IMR-90 (cell line): ENCODE measurements around the gene COL13A1. TPM values are rescaled to one million over a fixed set of nuclear protein-coding genes. Genes with fewer than 3 reads are reported as not detected.

Experiments
- ATAC-seq: fragments of 200-7000 bp; cut with Tn5 transposase; 2 replicates; pipeline ENCODE4 v1.9.1; 2020; ENCODE audit warnings: low read depth, mild to moderate bottlenecking, moderate library complexity
- BruUV-seq: library from RNA; stranded (reverse); fragments of 400-500 nt; replicated peaks from 2 replicates; lab custom pipeline; 2021; lab: Mats Ljungman, UMichigan
- CTCF ChIA-PET: fragments of 300-600 bp; formaldehyde crosslinking; extraction: SDS; loops from one replicate; lab custom pipeline; 2021; ENCODE audit warnings: antibody characterized with exemption; lab: Yijun Ruan, JAX
- POLR2A ChIA-PET: fragments of 300-600 bp; sonication (Branson Sonifier 250); formaldehyde crosslinking; loops from one replicate; lab custom pipeline; 2022; ENCODE audit warnings: antibody characterized with exemption; ENCODE audit not compliant: unreplicated experiment; lab: Charles Lee
- DNase-seq: peaks from one replicate; pipeline ENCODE4 v3.0.0; 2013
- H2AFZ ChIP-seq: replicated peaks from 2 replicates; pipeline ENCODE3; 2013; ENCODE audit warnings: low read length, mild to moderate bottlenecking; ENCODE audit not compliant: poor library complexity
- H2AK5ac ChIP-seq: 2 replicates; pipeline ENCODE4 v1.6.1; 2013; ENCODE audit warnings: low read depth, low read length, inconsistent platforms
- H2AK9ac ChIP-seq: replicated peaks from 2 replicates; pipeline ENCODE3; 2013; ENCODE audit warnings: mild to moderate bottlenecking, low read depth, low read length, moderate library complexity; ENCODE audit not compliant: poor library complexity
- H2BK120ac ChIP-seq: 2 replicates; pipeline ENCODE4 v1.6.1; 2013; ENCODE audit warnings: low read depth, low read length, inconsistent platforms
- H2BK15ac ChIP-seq: 3 replicates; pipeline ENCODE4 v1.6.1; 2013; ENCODE audit warnings: low read depth, low read length, inconsistent platforms
- H2BK20ac ChIP-seq: 2 replicates; pipeline ENCODE4 v1.6.1; 2013; ENCODE audit warnings: low read depth, mild to moderate bottlenecking, inconsistent platforms, low read length, moderate library complexity
- H2BK5ac ChIP-seq: 2 replicates; pipeline ENCODE4 v1.6.1; 2013; ENCODE audit warnings: mild to moderate bottlenecking, low read depth, low read length, inconsistent platforms; ENCODE audit not compliant: poor library complexity, severe bottlenecking
- H3K14ac ChIP-seq: replicated peaks from 2 replicates; pipeline ENCODE4 v1.6.1; 2013; ENCODE audit warnings: low read depth, low read length, inconsistent platforms
- H3K18ac ChIP-seq: 2 replicates; pipeline ENCODE4 v1.6.1; 2013; ENCODE audit warnings: low read depth, low read length, control low read depth
- H3K23ac ChIP-seq: 2 replicates; pipeline ENCODE4 v1.6.1; 2013; ENCODE audit warnings: low read depth, low read length, inconsistent platforms
- H3K27ac ChIP-seq: 2 replicates; pipeline ENCODE4 v1.5.1; 2013; ENCODE audit warnings: mild to moderate bottlenecking, control low read depth, low read length; ENCODE audit not compliant: insufficient read depth
- H3K27me3 ChIP-seq: 2 replicates; pipeline ENCODE4 v1.6.1; 2013; ENCODE audit warnings: low read length; ENCODE audit not compliant: control insufficient read depth, insufficient read depth
- H3K36me3 ChIP-seq: 2 replicates; pipeline ENCODE4 v1.6.1; 2013; ENCODE audit warnings: low read length, mixed read lengths; ENCODE audit not compliant: control insufficient read depth, insufficient read depth
- H3K4ac ChIP-seq: 2 replicates; pipeline ENCODE4 v1.6.1; 2013; ENCODE audit warnings: low read depth, low read length, inconsistent platforms
- H3K4me1 ChIP-seq: 2 replicates; pipeline ENCODE4 v1.6.1; 2013; ENCODE audit warnings: low read length, mixed read lengths; ENCODE audit not compliant: control insufficient read depth, insufficient read depth
- H3K4me2 ChIP-seq: 2 replicates; pipeline ENCODE4 v1.6.1; 2013; ENCODE audit warnings: low read depth, mild to moderate bottlenecking, control low read depth, low read length, moderate library complexity
- H3K4me3 ChIP-seq: 2 replicates; pipeline ENCODE4 v1.5.1; 2013; ENCODE audit warnings: low read depth, mild to moderate bottlenecking, control low read depth, low read length, moderate library complexity; ENCODE audit not compliant: insufficient read depth
- H3K56ac ChIP-seq: 2 replicates; pipeline ENCODE4 v1.6.1; 2013; ENCODE audit warnings: low read length, inconsistent platforms; ENCODE audit not compliant: insufficient read depth; ENCODE audit errors: extremely low read depth
- H3K79me1 ChIP-seq, 2 experiments: 2 replicates each; pipeline ENCODE4 v1.6.1; 2013; ENCODE audit warnings: low read length in 2 of 2, inconsistent platforms in 1 of 2, low read depth in 1 of 2
- H3K9ac ChIP-seq: 2 replicates; pipeline ENCODE4 v1.6.1; 2013; ENCODE audit warnings: low read depth, low read length, control low read depth
- H3K9me1 ChIP-seq: 2 replicates; pipeline ENCODE4 v1.6.1; 2013; ENCODE audit warnings: low read length, inconsistent platforms; ENCODE audit not compliant: insufficient read depth
- H3K9me3 ChIP-seq: 2 replicates; pipeline ENCODE4 v1.6.1; 2013; ENCODE audit warnings: low read length; ENCODE audit not compliant: control insufficient read depth, insufficient read depth
- H4K20me1 ChIP-seq: 2 replicates; pipeline ENCODE4 v1.6.1; 2013; ENCODE audit warnings: low read length, inconsistent platforms; ENCODE audit not compliant: insufficient read depth
- H4K5ac ChIP-seq: 2 replicates; pipeline ENCODE4 v1.6.1; 2013; ENCODE audit warnings: mild to moderate bottlenecking, low read depth, low read length, control low read depth
- H4K8ac ChIP-seq, 2 experiments: 2 replicates each; pipeline ENCODE4 v1.6.1; 2013; ENCODE audit warnings: low read depth in 2 of 2, low read length in 2 of 2, control low read depth in 1 of 2, inconsistent platforms in 1 of 2
- H4K91ac ChIP-seq: 2 replicates; pipeline ENCODE4 v1.6.1; 2013; ENCODE audit warnings: low read depth, low read length, inconsistent platforms; ENCODE audit not compliant: insufficient read depth
- BHLHE40 ChIP-seq: fragments of 150-350 bp; IDR thresholded peaks from 2 replicates; pipeline ENCODE4 v1.6.1; 2016; ENCODE audit warnings: mild to moderate bottlenecking, low read depth, low read length
- CEBPB ChIP-seq: IDR thresholded peaks from 2 replicates; pipeline ENCODE4 v1.6.1; 2012; ENCODE audit warnings: low read depth, low read length, improper control_type of control experiment
- CHD1 ChIP-seq: IDR thresholded peaks from 2 replicates; pipeline ENCODE4 v1.6.1; 2012; ENCODE audit warnings: low read depth, low read length, improper control_type of control experiment
- FOS ChIP-seq: fragments of 150-350 bp; IDR thresholded peaks from 2 replicates; pipeline ENCODE4 v1.6.1; 2016; ENCODE audit warnings: low read depth, low read length
- MAFK ChIP-seq: IDR thresholded peaks from 2 replicates; pipeline ENCODE4 v1.6.1; 2012; ENCODE audit warnings: low read depth, low read length, improper control_type of control experiment
- MAZ ChIP-seq: IDR thresholded peaks from 2 replicates; pipeline ENCODE4 v1.6.1; 2012; ENCODE audit warnings: low read depth, mild to moderate bottlenecking, low read length, improper control_type of control experiment, moderate library complexity, borderline replicate concordance
- RAD21 ChIP-seq: IDR thresholded peaks from 2 replicates; pipeline ENCODE4 v1.6.1; 2012; ENCODE audit warnings: low read length, improper control_type of control experiment
- RFX5 ChIP-seq: IDR thresholded peaks from 2 replicates; pipeline ENCODE4 v1.8.0; 2012; ENCODE audit warnings: low read depth, mild to moderate bottlenecking, low read length, moderate library complexity
- SMC3 ChIP-seq: fragments of 150-350 bp; IDR thresholded peaks from 2 replicates; pipeline ENCODE4 v1.6.1; 2016; ENCODE audit warnings: low read depth, mild to moderate bottlenecking, antibody characterized with exemption, low read length, moderate library complexity
- USF2 ChIP-seq: fragments of 150-350 bp; IDR thresholded peaks from 2 replicates; pipeline ENCODE4 v1.6.1; 2017; ENCODE audit warnings: mild to moderate bottlenecking, antibody characterized with exemption, low read length, low read depth
- WGBS, 2 experiments: methylation state at CpG; one replicate each; pipeline versions ENCODE4 v1.1.5 to v1.1.7; 2013; ENCODE audit warnings: missing lambda C conversion rate in 2 of 2; ENCODE audit not compliant: insufficient read length in 1 of 2; ENCODE audit errors: extremely low coverage in 2 of 2; 5-methylcytosine and 5-hydroxymethylcytosine counted together
- dilution Hi-C: fragments of 300-500 bp; cut with HindIII; formaldehyde crosslinking; loops from one replicate; pipeline ENCODE4 v1.14.3; 2018; ENCODE audit warnings: low sequenced_read_pairs; ENCODE audit not compliant: unreplicated experiment
- in situ Hi-C: fragments of 300-500 bp; cut with MboI; formaldehyde crosslinking; loops from 3 replicates; pipeline ENCODE4 v1.14.3; 2019; ENCODE audit warnings: low sequenced_read_pairs, inconsistent platforms, mixed read lengths
- intact Hi-C: fragments of 100-400 bp; cut with micrococcal nuclease; formaldehyde crosslinking; loops from 2 replicates; pipeline ENCODE4 v1.10.0; 2022
- polyA plus RNA-seq, 3 experiments: library from polyadenylated mRNA; depleted of rRNA; stranded (reverse); fragments of >200 nt; gene quantifications; 2 replicates each; pipeline ENCODE4 v1.2.3, GENCODE V29; 2012; ENCODE audit warnings: low replicate concordance in 1 of 3
- total RNA-seq: library from RNA; depleted of rRNA; stranded (reverse); fragments of >200 nt; gene quantifications from 2 replicates; pipeline ENCODE4 v1.2.3, GENCODE V29; 2012

COL13A1 gene
- total and polyA plus RNA-seq, 2 of the 4 experiments (the other 2 are of a cell fraction) = 12.2 to 31.3 TPM

- H3K56ac ChIP-seq = no peak overlapping the region
- WGBS, 2 experiments = no CpG with 5 or more reads among the region's 2 CpGs
- no peak overlapping the region for H3K4me2 ChIP-seq
Measured at GRCh38 chr10:69800665-69801064, 1.0 kb upstream of the COL13A1 start.

More at GRCh38 chr10:69800665-69801064, 1.0 kb upstream of the COL13A1 start:
- ChIA-PET CTCF (interaction anchor here (0.5 to 1.7 kb wide), 7 partner anchors 14 to 592 kb away, joined by 3 to 8 read pairs (median 5); no protein-coding TSS in a partner anchor), POLR2A (no interaction called here)
- Histone ChIP-seq H3K9ac (no peak overlapping the region), H3K79me1 (peaks cover 3 to 34% of the 10 kb centered on the region in 2 experiments; a peak in 3 of 4 replicates), H2BK15ac (peak overlapping the region; percentile 21; the same call in 1 of the 3 replicates), H3K9me3 (peaks cover 7% of the 10 kb centered on the region), H3K18ac (no peak overlapping the region), H2AFZ (peak overlapping the region; percentile 11), H4K8ac (no peak overlapping the region), H3K27ac (no peak overlapping the region), H3K4ac (peak overlapping the region; percentile 51), H4K91ac (0 out of 2 replicates have a peak overlapping the region, but pooled peaks have one; percentile 7), H2BK120ac (no peak overlapping the region), H3K14ac (no peak overlapping the region), H4K20me1 (0 out of 2 replicates have a peak, but pooled peaks cover 8% of the 10 kb centered on the region), H4K5ac (no peak overlapping the region), H2AK9ac (no peak overlapping the region), H2BK5ac (no peak overlapping the region), H3K23ac (no peak overlapping the region), H2BK20ac (no peak overlapping the region), H3K27me3 (peaks cover 3% of the 10 kb centered on the region; the same call in 1 of the 2 replicates), H3K9me1 (0 out of 2 replicates have a peak, but pooled peaks cover 12% of the 10 kb centered on the region), H3K4me3 (no peak overlapping the region), H3K4me1 (peaks cover 12% of the 10 kb centered on the region), H3K36me3 (no peaks in the 10 kb centered on the region), H2AK5ac (peak overlapping the region; percentile 80; the same call in 1 of the 2 replicates)
- ATAC-seq (no peak), DNase-seq (no peak)
- intact Hi-C loops (loop anchor here (1.0 to 10.0 kb wide), 7 partner anchors 58 to 344 kb away; partner anchors contain the start of gene TYSND1), dilution Hi-C loops (no loop called here), in situ Hi-C loops (loop anchor here (10.0 kb wide), 1 partner anchor 156 kb away; no protein-coding TSS in a partner anchor)
- no TSS peak for BruUV-seq
- TF ChIP-seq BHLHE40 (no peak), RAD21 (no peak), FOS (no peak), MAFK (no peak), USF2 (no peak), SMC3 (no peak), RFX5 (no peak), CEBPB (no peak), CHD1 (no peak), MAZ (no peak)
